Transverse colon (tissue), 3 donors: Measurements from ENCODE around the gene ABCC5.

Experiments
- EP300 ChIP-seq: sonication (generic); formaldehyde crosslinking; IDR thresholded peaks from one replicate; pipeline ENCODE4 v1.6.1; 2017; ENCODE audit warnings: antibody characterized with exemption, low read depth
- POLR2A ChIP-seq: fragments of 450-650 bp; IDR thresholded peaks from one replicate; pipeline ENCODE4 v1.6.1; 2016; ENCODE audit warnings: antibody characterized with exemption, mild to moderate bottlenecking, moderate library complexity
- POLR2AphosphoS5 ChIP-seq, 3 donors: sonication (generic); formaldehyde crosslinking; IDR thresholded peaks; one replicate each; pipeline ENCODE4 v1.6.1; 2016; ENCODE audit warnings: antibody characterized with exemption in 3 of 3

DNA sequence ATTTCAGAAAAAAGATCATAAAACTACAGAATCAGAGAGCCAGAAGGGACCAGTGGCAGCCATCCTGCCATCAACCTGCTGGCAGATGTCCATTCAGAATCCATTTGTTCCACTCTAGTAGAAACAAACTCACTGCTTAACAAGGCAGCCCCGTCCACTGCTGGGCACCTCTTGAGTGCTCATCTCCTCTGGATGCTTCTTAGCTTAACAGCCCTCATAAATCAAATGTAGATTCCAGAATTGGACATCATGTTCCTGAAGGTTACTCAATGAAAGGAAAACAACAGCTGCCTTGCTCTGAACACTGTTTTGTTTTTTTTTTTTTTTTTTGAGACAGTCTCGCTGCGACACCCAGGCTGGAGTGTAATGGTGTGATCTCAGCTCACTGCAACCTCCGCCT, 37.3 kb downstream of the ABCC5 start:
- no peak for TF ChIP-seq POLR2A
- TF ChIP-seq EP300 = no peak
- TF ChIP-seq POLR2AphosphoS5 (IDR thresholded peaks at IDR 0.05) = peak in 1 of 3 donors; percentile 10
